HUES64 (cell line): ENCODE data around the gene LYSMD1. TPM values are rescaled to one million over a fixed set of nuclear protein-coding genes. Genes with fewer than 3 reads are reported as not detected.
A peak's percentile ranks its signal among the peaks of the same experiment; 100 is the strongest.
"Not testable (repeated sequence)": the region's sequence is repeated elsewhere in the genome, so short reads cannot be mapped to it uniquely, and the experiment has no call there.

Experiments
- H3K27ac ChIP-seq: 2 replicates; pipeline ENCODE4 v1.7.0; 2013; ENCODE audit warnings: low read depth, low read length, inconsistent platforms
- H3K27me3 ChIP-seq: 2 replicates; pipeline ENCODE4 v1.6.1; 2013; ENCODE audit warnings: mild to moderate bottlenecking, low read length; ENCODE audit not compliant: insufficient read depth
- H3K36me3 ChIP-seq: 2 replicates; pipeline ENCODE4 v1.6.1; 2013; ENCODE audit warnings: mild to moderate bottlenecking, low read length; ENCODE audit not compliant: insufficient read depth
- H3K4me1 ChIP-seq: 2 replicates; pipeline ENCODE4 v1.6.1; 2013; ENCODE audit warnings: mild to moderate bottlenecking, low read length, moderate library complexity; ENCODE audit not compliant: insufficient read depth
- H3K4me3 ChIP-seq: 2 replicates; pipeline ENCODE4 v1.5.1; 2013; ENCODE audit warnings: mild to moderate bottlenecking, low read length, moderate library complexity
- H3K9ac ChIP-seq: 2 replicates; pipeline ENCODE4 v1.6.1; 2013; ENCODE audit warnings: mild to moderate bottlenecking, low read depth, low read length
- H3K9me3 ChIP-seq: 2 replicates; pipeline ENCODE4 v1.6.1; 2013; ENCODE audit warnings: low read depth, low read length; ENCODE audit not compliant: insufficient read depth
- WGBS: fragments of 150-250, 120-280 bp; methylation state at CpG from one replicate; pipeline ENCODE4 v1.1.7; 2013; ENCODE audit warnings: missing lambda C conversion rate; 5-methylcytosine and 5-hydroxymethylcytosine counted together
- polyA plus RNA-seq, 2 experiments: library from polyadenylated mRNA; stranded (reverse); fragments of 50-300 nt; gene quantifications; one replicate each; pipeline ENCODE4 v1.2.3, GENCODE V29; 2013

Gene LYSMD1, protein sequence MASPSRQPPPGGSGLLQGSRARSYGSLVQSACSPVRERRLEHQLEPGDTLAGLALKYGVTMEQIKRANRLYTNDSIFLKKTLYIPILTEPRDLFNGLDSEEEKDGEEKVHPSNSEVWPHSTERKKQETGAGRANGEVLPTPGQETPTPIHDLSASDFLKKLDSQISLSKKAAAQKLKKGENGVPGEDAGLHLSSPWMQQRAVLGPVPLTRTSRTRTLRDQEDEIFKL
- polyA plus RNA-seq (2013, experiment 1 of 2), result 5.7 TPM
- 4.7 TPM for polyA plus RNA-seq (2013, experiment 2 of 2)

DNA sequence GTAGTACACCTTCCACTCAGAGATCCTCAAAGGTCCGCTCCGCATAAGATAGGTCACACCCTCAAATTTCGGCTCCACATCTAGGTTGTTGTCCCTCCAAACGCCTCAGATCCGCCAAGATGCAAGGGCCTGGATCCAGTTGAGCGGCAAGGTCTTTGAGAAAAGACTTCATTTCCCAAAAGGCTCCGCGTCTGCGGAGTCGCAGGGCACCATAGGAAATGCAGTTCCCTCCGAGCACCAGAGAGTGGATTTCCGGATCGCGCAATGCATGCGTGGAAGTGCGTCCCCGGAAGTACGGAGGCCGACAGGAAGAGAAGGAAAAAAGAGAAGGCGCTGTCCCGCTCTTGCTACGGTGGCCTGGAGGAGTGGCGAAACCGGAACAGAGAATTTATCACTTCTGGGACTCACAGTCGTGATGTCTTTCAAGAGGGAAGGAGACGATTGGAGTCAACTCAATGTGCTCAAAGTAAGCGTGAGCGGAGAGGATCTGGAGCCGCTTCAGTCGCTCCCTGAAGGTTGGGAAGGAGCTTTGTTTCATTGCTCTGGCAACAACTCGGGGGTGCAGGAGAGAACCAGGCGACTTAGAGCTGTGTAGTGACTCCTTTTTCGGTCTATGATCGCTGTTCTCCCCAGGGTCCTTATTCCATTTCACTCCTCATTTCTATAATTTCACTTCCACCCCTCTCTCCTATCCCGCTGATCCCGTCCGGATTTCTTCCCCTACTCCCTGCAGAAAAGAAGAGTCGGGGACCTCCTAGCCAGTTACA, at the start of gene LYSMD1, which contains the start of gene SCNM1:
Gene LYSMD1, minus strand, starts transcription at position 165 of the 767 bp plus-strand sequence. CDS start 644 bp downstream, outside the sequence.
Gene SCNM1, plus strand, starts transcription at position 407 of the 767 bp plus-strand sequence. Its CDS starts 9 bp downstream, at position 416.
- Histone ChIP-seq H3K9me3 (no peaks in the 10 kb centered on the region), H3K4me3 (peak within 1 kb of the TSS; percentile 87), H3K9ac (peak within 1 kb of the TSS; percentile 85), H3K4me1 (peaks cover 3% of the 10 kb centered on the region; the same call in 1 of the 2 replicates), H3K27me3 (no peaks in the 10 kb centered on the region), H3K27ac (peak within 1 kb of the TSS; percentile 62), H3K36me3 (peaks cover 34% of the 10 kb centered on the region)
- under 1% methylated on average over 38 of the region's 38 CpGs for whole genome bisulfite sequencing

DNA sequence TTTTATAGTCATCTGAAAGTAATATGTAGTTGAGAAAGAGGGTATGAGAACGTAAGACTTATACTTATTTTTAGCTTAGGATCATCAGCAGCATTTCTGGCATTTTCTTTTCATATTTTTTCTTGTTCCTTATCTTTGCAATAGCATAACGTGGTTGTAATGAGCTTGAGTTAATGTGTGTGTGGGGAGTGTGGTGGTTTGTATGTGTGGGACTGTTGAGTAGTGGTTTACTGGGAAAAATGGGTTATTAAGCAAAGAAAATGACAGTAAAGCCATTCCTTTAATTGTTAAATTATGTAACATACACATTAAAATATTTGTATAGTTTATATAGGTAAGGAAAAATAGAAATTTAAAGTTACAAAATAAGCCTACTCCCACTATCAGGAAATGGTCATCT, 47.9 kb upstream of the LYSMD1 start:
- no peak overlapping the region for H3K9ac ChIP-seq
- no peaks in the 10 kb centered on the region for H3K9me3 ChIP-seq
- no peak overlapping the region for H3K27ac ChIP-seq
- no peaks in the 10 kb centered on the region for H3K4me1 ChIP-seq
- 95% methylated on average over 1 of the region's 2 CpGs for WGBS
- no peaks in the 10 kb centered on the region for H3K27me3 ChIP-seq
- no peak overlapping the region for H3K4me3 ChIP-seq
- peaks cover 37% of the 10 kb centered on the region for H3K36me3 ChIP-seq

DNA sequence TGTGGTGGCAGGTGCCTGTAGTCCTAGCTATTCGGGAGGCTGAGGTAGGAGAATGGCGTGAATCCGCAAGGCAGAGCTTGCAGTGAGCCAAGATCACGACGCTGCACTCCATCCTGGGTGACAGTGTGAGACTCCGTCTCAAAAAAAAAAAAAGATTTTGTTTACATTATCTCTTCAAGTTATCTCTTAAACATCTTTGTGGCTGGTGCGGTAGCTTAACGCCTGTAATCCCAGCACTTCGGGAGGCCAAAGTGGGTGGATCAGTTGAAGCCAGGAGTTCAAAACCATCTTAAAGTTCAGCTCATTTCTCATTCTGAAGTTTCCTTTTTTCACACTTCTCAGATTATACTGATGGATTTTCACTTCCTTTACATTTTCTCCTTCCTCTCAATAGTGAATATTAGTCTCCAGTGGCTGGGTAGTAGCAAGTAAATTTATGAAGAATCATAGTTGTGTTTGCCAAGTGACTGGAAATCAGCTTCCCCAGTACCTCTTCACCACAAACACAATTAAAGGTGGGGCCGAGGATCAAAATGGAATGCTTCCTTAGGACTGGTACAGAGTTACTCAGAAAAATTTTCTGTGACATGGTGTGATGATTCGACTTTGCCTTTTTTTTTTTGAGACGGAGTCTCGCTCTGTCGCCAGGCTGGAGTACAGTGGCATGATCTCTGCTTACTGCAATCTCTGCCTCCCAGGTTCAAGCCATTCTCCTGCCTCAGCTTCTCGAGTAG, 46.4 kb upstream of the LYSMD1 start:
- no peaks in the 10 kb centered on the region for H3K4me1 ChIP-seq
- 94% methylated on average over 15 of the region's 15 CpGs for WGBS
- H3K9ac ChIP-seq, result no peak overlapping the region
- H3K36me3 ChIP-seq, result peaks cover 43% of the 10 kb centered on the region
- no peaks in the 10 kb centered on the region for H3K27me3 ChIP-seq
- no peak overlapping the region for H3K4me3 ChIP-seq
- no peaks in the 10 kb centered on the region for H3K9me3 ChIP-seq
- H3K27ac ChIP-seq, result no peak overlapping the region

DNA sequence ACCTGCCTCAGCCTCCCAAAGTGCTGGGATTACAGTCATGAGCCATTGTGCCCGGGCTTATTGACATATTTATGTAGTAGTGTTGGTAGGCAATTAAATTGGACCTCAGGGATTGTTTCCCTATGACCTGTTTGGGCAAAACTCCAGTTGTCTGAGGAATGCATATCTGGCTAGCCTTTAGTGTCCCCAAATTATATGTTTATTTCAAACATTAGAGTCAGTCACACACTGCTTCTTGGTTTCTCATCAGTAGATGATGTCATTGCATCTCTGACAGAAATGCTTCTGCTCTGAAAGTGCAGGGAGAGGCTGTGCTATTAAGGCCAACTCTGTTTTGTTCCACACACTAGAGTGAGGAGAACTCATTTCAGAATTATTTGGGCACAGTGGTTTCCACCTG, 45.1 kb upstream of the LYSMD1 start:
- Histone ChIP-seq H3K9me3 (no peaks in the 10 kb centered on the region), H3K27me3 (no peaks in the 10 kb centered on the region), H3K36me3 (peaks cover 50% of the 10 kb centered on the region), H3K4me1 (no peaks in the 10 kb centered on the region), H3K27ac (no peak overlapping the region), H3K4me3 (no peak overlapping the region), H3K9ac (no peak overlapping the region)
- 94% methylated on average over 1 of the region's 1 CpG for WGBS

DNA sequence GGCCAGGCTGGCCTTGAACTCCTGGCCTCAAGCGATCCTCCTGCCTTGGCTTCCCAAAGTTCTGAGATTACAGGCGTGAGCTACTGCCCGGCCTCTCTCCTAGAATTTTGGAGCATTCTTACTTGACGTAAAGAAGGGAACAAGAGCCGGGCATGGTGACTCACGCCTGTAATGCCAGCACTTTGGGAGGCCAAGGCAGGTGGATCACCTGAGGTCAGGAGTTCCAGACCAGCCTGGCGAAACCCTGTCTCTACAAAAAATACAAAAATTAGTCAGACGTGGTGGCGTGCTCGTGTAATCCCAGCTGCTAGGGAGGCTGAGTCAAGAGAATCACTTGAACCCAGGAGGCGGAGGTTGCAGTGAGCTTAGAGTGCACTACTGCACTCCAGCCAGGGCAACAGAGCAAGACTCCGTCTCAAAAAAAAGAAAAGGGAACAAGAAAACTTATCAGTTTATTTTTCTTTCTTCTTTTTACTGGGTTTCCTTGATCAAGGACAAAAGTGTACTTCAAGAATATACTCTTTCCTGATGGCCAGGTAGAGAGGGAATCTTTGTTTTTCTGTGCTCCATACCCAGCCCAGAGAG, 39.8 kb upstream of the LYSMD1 start:
- H3K4me1 ChIP-seq, H3K27ac ChIP-seq, H3K9ac ChIP-seq, H3K9me3 ChIP-seq, H3K27me3 ChIP-seq, H3K4me3 ChIP-seq: not testable (repeated sequence)
- peaks cover 61% of the 10 kb centered on the region for H3K36me3 ChIP-seq
- 98% methylated on average over 12 of the region's 12 CpGs for WGBS

DNA sequence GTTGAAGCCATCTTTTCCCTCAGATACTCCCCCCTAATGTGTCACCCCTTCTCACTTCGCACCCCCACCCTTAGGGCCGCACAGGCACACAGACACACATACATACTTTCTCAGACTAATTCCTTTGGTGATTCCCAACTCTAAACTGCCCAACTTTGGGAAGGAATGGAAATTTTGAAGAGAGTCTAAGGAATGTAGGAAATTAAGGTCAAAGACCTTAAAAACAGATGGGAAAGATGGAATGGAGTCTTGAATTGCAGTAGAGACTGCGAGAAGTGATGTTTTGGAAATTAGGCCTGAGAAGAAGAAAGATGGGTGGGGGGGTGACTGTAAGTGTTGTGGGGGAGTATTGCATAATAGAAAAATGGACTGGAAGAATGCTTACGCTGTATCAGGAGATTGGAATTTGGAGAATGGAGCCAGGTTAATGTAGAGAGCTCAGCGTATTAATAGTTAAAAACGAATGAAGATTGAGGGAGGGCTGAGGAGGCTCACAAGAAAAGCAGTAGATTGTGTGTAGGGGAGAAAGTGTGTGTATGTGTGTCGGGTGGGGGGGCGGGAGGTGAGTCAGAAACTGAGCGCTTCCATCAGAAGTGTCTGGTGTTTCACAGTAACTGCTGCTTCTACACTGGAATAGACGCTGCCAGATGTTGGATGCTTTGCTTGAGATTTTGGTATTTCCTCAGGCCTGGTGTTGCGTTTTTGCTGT, 34.3 kb upstream of the LYSMD1 start:
- H3K9me3 ChIP-seq, result no peaks in the 10 kb centered on the region
- peak overlapping the region; percentile 89 for H3K9ac ChIP-seq
- peaks cover 5% of the 10 kb centered on the region; the same call in 1 of the 2 replicates for H3K4me1 ChIP-seq
- H3K27ac ChIP-seq, result no peak overlapping the region
- peaks cover 26% of the 10 kb centered on the region for H3K36me3 ChIP-seq
- peak overlapping the region; percentile 100 for H3K4me3 ChIP-seq
- WGBS, result 32% methylated on average over 11 of the region's 11 CpGs
- H3K27me3 ChIP-seq, result no peaks in the 10 kb centered on the region

DNA sequence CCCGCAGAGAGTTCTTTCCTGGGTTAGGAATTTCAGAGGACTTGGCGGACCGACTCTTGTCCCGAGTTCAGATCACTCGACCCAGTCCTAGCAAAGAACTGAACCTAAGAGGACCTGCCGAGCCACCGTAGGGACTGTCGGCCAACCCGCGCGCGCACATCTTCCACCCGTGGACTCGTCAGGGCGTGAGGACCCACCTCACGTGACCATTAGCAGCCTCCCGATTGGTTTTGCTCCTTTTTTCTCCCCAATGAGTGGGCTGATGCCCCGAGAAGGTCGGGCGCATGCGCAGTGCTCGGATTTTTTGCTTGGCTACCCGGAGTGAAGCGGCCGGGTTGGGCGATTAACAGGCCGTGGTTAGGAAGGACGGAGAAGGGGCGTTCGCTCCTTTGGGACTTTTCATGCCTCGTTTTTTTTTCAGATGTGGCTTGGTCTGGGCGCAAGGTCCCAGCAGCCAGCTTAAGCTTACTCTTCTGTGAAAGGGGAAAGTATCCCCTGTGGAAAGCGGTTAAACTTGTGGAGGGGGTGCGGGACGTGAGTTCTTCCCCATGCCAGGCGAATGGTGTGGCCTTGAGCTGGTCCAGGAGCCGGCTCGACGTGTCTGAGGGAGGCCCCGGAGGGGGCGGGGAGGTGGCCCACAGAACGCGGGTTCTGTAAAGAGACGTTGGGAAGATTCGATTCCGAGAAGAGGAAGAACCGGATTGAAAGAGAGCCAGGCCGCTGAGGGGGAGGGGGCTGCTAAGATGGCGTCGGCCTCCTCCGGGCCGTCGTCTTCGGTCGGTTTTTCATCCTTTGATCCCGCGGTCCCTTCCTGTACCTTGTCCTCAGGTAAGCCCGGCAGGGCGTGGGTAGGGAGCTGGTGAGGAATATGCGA, 32.8 kb upstream of the LYSMD1 start, which contains the start of gene PIP5K1A:
Gene PIP5K1A, plus strand, starts transcription at position 299 of the 874 bp plus-strand sequence. Its CDS starts 445 bp downstream, at position 744.
- WGBS, result under 1% methylated on average over 60 of the region's 60 CpGs
- peaks cover 5% of the 10 kb centered on the region; the same call in 1 of the 2 replicates for H3K4me1 ChIP-seq
- peak within 1 kb of the TSS; percentile 89 for H3K9ac ChIP-seq
- no peaks in the 10 kb centered on the region for H3K9me3 ChIP-seq
- peak within 1 kb of the TSS; percentile 100 for H3K4me3 ChIP-seq
- peak within 1 kb of the TSS; percentile 91 for H3K27ac ChIP-seq
- H3K27me3 ChIP-seq, result no peaks in the 10 kb centered on the region
- H3K36me3 ChIP-seq, result peaks cover 17% of the 10 kb centered on the region

DNA sequence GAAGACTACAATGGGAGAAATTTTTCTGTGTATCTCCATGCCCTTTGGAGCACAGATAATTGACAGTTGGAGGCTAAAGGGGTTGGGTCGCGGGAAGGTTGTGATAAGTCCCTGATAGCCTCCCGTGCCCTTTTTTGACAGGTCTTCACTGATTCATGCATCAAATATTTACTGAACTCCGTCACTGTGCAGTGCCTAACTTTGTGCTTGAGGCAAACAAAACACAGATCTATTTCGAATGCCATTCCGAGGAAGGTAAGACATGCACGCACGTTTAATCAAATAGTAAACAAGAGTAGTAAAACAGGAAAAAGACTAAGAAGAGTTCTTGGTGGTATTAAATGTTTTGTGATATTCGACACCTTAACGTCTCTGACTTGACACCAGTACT, 32.2 kb upstream of the LYSMD1 start:
- WGBS, result 15% methylated on average over 10 of the region's 10 CpGs
- H3K4me1 ChIP-seq, result peaks cover 5% of the 10 kb centered on the region; the same call in 1 of the 2 replicates
- H3K4me3 ChIP-seq, result peak overlapping the region; percentile 100
- no peaks in the 10 kb centered on the region for H3K27me3 ChIP-seq
- peaks cover 12% of the 10 kb centered on the region for H3K36me3 ChIP-seq
- no peaks in the 10 kb centered on the region for H3K9me3 ChIP-seq
- peak overlapping the region; percentile 33; the same call in 1 of the 2 replicates for H3K27ac ChIP-seq
- H3K9ac ChIP-seq, result 0 out of 2 replicates have a peak overlapping the region, but pooled peaks have one; percentile 89

DNA sequence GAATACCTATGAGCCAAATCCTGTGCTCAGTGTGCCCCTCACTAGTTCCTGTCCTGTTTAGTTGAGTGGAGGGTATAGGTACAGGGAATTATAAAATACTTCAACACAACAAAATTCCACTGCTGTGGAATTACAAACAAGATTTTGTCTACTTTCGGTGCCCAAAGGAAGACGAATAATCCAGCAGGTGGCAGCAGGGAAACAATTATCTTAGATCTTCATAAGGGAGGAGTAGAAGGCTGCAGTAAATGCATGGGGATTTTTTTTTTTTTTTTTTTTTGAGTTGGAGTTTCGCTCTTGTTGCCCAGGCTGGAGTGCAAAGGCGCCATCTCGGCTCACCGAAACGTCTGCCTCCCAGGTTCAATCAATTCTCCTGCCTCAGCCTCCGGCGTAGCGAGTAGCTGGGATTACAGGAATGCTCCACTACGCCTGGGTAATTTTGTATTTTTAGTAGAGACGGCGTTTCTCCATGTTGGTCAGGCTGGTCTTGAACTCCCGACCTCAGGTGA, 30.6 kb upstream of the LYSMD1 start:
- 64% methylated on average over 14 of the region's 14 CpGs for WGBS
- Histone ChIP-seq H3K27ac (no peak overlapping the region), H3K4me1 (peaks cover 5% of the 10 kb centered on the region; the same call in 1 of the 2 replicates), H3K27me3 (no peaks in the 10 kb centered on the region), H3K4me3 (no peak overlapping the region), H3K9ac (no peak overlapping the region), H3K36me3 (no peaks in the 10 kb centered on the region), H3K9me3 (no peaks in the 10 kb centered on the region)
